Germinal center (tissue), 1 donor: Measurements from ENCODE around the gene CDK9.
A peak's percentile ranks its signal among the peaks of the same experiment; 100 is the strongest.
"Not testable (repeated sequence)": the region's sequence is repeated elsewhere in the genome, so short reads cannot be mapped to it uniquely, and the experiment has no call there.

Source experiments
- DNase-seq: peaks from one replicate; pipeline ENCODE4 v3.0.0; 2012; ENCODE audit warnings: mixed read lengths, low spot score

CDK9 gene

DNA sequence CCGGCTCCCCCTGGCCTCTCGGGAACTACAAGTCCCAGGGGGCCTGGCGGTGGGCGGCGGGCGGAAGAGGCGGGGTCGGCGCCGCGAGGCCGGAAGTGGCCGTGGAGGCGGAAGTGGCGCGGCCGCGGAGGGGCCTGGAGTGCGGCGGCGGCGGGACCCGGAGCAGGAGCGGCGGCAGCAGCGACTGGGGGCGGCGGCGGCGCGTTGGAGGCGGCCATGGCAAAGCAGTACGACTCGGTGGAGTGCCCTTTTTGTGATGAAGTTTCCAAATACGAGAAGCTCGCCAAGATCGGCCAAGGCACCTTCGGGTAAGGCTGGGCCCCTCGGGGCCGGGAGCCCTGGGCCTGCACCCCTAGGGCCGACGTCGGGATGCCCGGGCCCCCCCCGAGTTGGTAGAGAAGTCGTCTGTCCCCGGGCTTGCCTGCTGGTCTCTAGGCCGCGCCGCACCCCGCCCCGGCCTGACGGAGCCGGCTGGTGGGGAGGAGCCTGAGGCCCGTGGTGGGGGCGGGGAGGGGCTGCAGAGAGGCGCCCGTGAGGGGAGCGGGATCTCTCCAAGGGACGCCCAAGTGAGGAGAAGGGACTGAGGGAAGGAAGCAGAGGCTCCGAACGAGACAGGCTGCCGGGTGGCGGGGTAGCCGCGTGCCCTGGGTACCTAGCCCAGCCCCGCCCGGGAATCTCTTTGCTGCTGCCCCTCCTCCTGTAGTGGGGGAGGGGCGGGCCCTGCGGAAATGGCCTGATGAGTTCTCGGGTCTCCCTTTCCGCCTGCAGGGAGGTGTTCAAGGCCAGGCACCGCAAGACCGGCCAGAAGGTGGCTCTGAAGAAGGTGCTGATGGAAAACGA is at the start of gene CDK9:
Gene CDK9, plus strand, starts transcription at position 102 of the 840 bp plus-strand sequence. Its CDS starts 115 bp downstream, at position 217.
- peak; percentile 93 for DNase-seq

- no peak for DNase-seq
These were observed 47.2 kb upstream of the CDK9 start for GRCh38 chr9:127738666-127739065.

DNA sequence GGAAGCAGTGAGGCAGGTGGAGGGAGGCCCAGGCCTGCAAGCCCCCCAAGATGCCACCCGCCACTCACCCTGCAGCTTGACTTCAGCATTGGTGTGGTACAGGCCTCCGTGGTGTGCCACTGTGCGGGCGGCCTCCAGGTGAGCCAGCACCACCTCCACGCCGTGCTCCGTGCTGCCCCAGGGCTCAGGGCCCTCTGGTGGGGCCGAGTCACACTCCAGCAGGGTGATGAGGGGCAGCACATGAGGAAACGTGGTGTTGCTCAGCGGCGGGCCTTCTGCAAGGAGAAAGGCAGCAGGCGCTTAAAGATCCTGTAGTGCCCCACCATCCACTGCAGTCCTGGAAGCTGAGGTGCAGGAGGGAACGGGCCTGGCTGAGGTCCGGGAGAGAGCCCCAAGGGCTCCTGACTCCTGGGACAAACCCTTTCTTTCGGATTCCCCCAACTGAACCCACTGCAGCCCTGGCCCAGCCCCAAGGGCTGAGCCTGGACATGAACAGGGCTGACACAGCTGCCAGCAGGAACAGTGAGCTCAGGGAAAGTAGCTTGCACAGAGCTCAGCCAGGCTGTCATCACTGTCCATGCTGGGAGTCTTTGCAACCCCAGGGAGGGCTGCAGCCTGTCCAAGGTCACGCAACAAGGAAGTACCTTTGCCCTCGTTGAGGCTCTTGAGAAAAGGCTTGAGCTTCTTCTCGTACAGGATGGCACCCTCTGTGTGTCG is 46.1 kb upstream of the CDK9 start:
- DNase-seq = no peak

GRCh38 chr9:127741831-127742434 is 43.9 kb upstream of the CDK9 start:
- no peak for DNase-seq

DNA sequence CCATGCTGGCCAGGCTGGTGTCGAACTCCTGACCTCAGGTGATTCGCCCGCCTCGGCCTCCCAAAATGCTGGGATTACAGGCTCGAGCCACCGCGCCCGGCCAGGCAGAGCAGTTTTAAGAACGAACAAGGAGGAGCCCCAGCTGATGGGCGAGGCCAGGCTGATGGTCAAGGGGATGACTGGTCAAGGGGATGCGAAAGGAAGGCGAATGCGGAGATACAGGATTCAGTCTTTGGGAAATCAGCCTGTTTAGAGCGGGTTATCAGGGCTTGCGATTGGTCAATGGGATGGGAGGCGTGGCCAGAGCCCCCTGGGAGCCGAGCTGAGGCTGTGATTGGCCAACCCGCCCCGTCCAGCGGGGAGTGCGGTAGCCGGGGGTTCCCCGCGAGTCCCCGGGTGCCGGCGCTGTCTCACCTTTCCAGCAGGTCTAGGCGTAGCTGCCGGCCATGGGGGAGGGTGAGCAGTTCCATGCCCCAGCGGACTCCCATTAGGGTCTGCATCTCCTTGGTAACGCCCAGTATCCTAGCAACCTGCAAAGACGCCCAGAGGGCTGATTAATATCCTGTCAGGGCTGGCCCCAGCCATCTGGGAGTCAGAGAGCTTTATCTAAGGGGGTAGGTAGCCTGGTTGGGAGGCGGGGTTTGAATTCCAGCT is 43.3 kb upstream of the CDK9 start:
- DNase-seq = no peak

DNA sequence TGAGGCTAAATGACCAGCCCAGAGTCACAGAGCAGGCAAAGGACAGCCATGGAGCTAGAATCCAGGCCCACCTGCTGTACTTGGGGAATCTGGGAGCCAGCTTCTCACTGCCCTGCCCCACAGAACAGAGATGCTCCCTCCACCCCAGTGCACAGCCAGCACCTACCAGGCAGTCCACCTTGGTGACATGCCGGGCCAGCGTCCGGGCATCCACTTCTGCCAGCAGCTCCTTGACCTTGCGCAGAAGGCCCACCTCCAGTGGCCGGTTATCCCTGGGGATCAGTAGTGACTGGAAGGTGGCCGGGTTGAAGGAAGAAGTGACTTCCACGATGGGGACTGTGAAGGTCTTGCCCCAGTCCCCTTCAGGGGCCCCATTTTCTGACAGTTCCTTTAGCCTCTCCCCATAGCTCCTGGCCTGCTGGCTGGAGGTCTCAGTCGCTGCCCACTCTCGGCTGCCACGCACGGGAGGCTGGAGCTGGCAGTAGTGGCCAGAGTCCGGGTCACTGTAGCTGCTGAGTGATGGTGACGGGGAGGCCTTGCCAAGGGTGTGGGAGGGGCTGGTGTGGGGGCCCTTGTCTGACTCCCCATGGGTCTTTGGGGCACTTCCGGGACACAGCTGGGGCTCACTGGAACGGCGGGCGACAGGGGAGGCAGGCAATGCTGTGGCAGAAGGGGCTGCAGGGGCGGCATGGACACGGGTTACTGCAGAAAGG is 41.3 kb upstream of the CDK9 start:
- no peak for DNase-seq

DNA sequence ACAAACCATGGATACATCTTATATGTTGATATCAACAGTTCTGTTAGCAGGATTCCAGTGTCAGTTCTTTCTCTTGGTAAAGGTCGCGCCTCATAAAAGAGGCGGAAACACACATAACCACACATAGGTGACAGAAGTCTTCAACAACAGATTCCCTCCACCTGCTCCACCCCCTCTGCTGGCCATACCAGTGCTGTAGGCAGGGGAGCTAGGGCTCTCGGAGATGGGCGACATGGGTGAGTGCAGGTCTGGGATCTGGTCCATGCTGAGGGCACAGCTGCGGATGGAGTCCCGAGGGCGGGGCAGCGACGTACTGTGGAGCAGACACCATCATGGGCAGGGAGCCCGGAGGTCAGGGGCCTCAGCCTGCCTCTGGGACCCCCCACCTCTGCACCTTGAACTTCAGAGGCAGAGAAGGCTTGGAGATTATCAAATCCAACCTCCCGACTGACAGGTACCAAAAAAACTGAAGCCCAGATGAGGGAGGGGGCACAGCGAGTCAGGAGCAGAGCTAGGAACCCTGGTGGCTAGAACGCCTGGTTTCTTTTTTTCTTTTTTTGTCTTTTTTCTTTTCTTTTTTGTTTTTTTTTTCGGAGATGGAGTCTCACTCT is 38.8 kb upstream of the CDK9 start:
- DNase-seq = no peak

DNA sequence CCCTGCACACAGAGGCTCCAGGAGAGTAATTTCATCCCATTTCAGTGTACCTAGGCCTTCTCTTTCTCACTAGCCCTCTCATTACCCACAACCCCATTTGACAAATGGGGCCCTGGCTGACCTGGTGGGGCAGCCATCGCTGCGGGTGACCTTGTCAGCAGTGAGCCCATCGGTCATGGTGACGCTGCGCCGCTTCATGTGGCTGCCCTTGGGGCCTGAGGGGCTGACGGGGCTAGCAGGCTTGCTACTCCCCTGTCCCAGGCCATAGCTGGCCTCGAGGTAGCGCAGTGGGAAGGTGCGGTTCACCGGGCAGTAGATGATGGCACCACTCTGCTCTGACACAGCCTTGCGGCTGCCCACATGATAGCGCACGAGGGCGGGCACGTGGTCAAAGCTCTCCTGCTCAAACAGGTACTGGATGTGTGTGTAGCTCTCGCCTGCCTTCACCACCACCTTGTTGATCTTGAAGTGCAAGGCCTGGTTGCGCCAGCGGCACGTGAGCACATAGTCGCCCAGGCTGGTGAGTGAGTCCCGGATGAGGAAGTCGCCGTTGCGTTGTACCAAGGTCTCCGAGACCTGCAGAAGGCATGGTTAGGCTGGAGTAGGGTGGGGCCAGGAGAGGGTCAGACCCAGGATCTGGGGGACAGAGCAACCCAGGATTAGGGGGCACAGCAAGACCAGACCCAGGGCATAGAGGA is 36.6 kb upstream of the CDK9 start:
- DNase-seq = no peak

DNA sequence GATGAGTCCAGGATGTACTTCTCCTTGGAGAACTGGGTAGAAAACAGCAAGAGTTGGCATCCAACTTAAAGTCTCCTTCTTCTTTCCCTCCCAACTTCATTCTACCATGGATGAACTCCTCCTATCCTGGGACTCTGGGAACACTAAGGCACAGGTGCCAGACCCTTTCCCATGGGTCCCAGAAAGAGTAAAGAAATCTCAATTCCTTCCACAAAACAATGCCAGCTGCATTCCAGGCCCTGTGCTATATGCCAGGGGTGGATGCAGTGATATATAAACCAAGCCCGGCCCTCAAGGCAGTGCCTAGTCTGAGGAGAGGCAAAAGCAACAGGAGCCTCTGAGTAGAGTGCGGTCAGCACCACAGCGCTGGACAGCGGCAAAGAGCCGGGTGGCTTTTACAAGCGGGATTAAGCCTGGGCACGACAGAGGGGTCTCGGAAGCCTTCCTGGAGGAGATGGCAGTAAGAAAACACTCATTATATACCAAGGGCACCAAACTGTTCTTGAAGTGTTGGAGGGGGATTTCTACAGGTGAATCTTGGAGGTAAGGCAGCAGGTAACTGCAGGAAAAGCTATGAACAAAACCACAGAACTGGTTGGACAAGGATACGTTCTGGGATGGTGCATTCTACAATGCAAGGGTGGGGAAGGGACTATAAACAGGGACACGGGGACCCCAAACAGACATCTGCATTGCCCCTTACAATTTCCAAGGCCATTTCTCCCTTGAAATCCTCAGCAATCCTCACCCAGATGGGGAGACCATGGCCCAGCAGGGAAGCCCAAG is 34.4 kb upstream of the CDK9 start:
- no peak for DNase-seq

GRCh38 chr9:127753148-127753547 is 32.7 kb upstream of the CDK9 start:
- DNase-seq = no peak

- DNase-seq = no peak
These were observed 32.2 kb upstream of the CDK9 start for GRCh38 chr9:127753622-127754021.

DNA sequence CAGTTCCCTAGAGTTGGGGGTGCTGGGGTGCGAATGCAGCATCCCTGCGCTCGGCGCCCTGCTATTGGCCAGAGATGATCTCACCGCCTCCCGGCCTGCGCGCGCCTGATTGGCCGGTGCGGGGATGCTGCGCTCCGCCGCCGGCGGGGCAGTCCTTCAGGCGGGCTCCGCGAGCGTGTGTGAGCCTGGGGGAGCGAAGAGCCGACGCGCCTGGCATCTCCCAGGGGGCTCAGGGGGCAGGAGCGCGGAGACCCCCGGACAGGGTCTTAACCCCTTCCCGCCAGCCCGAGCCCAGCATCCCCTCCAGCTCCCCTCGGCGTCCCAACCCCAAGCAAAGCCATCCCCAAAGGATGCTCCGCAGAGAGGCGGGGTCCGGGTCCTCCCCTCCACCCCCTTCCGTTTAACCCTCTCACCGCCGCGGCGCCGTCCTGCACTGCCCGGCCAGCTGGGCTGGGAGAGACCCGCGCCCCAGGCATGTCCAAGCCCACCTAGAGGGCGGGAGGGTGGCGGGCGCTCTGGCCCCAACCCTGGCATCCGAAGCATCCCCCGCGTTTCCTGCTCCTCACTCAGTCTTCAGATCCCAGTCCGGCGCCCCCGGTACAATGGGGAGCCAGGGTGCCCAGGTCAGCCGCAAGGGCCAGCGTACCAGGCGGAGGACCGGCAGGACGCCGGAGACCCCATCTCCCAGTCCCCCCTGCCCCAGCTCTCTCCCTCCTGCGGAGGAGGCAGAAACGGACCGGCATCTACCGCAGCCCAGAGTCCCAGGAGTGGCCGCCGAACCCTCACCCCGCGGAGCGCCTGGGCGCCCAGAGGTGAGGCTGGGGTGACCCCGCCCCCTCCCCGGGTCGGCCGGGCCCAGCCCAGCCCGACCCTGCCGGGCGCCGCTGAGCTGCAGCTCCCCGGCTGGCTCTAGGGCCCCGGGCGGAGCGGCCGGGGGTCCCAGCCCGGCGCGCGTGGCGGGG is 31.5 kb upstream of the CDK9 start:
- no peak for DNase-seq

DNA sequence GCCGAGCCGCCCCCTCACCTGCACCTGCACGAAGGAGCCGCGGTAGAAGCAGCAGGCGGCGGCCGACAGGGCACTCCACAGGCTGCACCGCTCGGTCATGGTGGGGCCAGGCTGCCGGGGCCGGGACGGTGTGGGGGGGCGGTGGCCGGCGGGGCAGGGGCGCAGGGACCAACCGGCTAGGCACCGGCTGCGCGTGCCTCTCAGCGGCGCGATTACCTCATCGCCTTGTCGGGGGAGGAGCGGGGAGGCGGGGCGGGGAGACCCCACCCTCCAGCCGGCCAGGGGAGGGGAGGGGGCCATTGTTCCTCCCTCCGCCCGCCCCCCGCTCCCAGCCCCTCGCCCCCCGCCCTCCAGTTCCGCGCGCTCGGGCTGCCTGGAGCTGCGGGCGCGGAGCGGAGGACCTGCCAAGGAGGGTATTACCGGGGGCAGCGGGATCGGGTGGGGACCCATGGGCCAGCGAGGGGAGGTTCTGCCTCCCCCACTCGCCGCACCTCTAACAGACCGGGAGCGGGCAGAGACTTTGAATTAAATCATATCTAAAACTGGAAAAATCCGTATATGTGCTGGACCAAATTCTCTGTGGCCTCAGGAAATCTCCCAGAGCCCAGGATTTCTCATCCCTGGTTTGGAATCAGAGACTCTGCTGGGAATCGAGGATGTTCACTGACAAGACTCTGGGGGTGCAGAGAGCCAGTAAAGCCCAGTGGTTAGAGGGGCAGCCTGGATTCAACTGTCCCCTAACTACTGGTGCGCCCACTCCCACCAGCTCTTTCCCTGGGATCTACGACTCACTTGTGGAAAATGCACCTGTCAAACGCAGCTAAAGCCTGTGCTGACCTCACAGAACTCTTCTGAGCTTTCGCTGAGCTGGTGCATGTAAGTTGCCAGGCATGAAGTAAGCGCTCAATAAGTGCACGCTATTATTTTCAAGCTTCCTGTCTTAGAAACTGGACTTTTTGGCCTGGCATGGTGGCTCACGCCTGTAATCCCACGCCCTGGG is 30.5 kb upstream of the CDK9 start:
- no peak for DNase-seq

- no peak for DNase-seq
These were observed 29.6 kb upstream of the CDK9 start for GRCh38 chr9:127756233-127756632.

DNA sequence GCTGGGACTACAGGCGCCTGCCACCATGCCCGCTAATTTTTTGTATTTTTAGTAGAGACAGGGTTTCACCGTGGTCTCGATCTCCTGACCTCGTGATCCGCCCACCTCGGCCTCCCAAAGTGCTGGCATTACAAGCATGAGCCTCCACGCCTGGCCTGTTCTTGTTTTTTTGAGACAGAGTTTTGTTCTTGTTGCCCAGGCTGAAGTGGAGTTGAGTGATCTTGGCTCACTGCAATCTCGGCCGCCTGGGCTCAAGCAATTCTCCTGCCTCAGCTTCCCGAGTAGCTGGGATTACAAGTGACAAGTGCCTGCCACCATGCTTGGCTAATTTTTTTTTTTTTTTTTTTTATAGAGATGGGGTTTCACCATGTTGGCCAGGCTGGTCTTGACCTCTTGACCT is 29.1 kb upstream of the CDK9 start:
- not testable (repeated sequence) for DNase-seq

GRCh38 chr9:127758843-127759242 is 27.0 kb upstream of the CDK9 start:
- no peak for DNase-seq

- DNase-seq = no peak
These were observed 24.8 kb upstream of the CDK9 start for GRCh38 chr9:127761061-127761460.
